GM04504 (cell line): ENCODE data around the gene RNU6-8.

ENCODE experiments used
- DNase-seq: peaks from one replicate; pipeline ENCODE4 v3.0.0-alpha.2; 2012; ENCODE audit warnings: low read depth

RNU6-8 gene

GRCh38 chr14:32203928-32204357, 874 bp upstream of the RNU6-8 start:
- no peak for DNase-seq

GRCh38 chr14:32202491-32202997, 525 bp downstream of the RNU6-8 start:
- no peak for DNase-seq

GRCh38 chr14:32201816-32202490, 1.1 kb downstream of the RNU6-8 start, which contains the start of gene RNU6-7:
TSS of gene RNU6-7 (plus strand) at chr14:32202045.
- DNase-seq, result no peak

GRCh38 chr14:32201193-32201815, 1.8 kb downstream of the RNU6-8 start:
- DNase-seq, result no peak

GRCh38 chr14:32200368-32201192, 2.5 kb downstream of the RNU6-8 start:
- no peak for DNase-seq

GRCh38 chr14:32197919-32198318, 5.2 kb downstream of the RNU6-8 start:
- no peak for DNase-seq

- DNase-seq, result no peak
These were observed 7.4 kb downstream of the RNU6-8 start for GRCh38 chr14:32195636-32196035.

GRCh38 chr14:32193532-32193931, 9.5 kb downstream of the RNU6-8 start:
- no peak for DNase-seq

GRCh38 chr14:32192712-32193373, 10.2 kb downstream of the RNU6-8 start:
- no peak for DNase-seq

GRCh38 chr14:32190673-32191072, 12.4 kb downstream of the RNU6-8 start:
- no peak for DNase-seq

GRCh38 chr14:32189811-32190210, 13.3 kb downstream of the RNU6-8 start:
- no peak for DNase-seq

- DNase-seq, result no peak
These were observed 16.8 kb downstream of the RNU6-8 start for GRCh38 chr14:32186248-32186647.

- DNase-seq, result no peak
These were observed 18.0 kb downstream of the RNU6-8 start for GRCh38 chr14:32185097-32185496.

GRCh38 chr14:32183151-32184058, 19.7 kb downstream of the RNU6-8 start:
- DNase-seq, result no peak

GRCh38 chr14:32171469-32171868, 31.6 kb downstream of the RNU6-8 start:
- no peak for DNase-seq

GRCh38 chr14:32169191-32169590, 33.9 kb downstream of the RNU6-8 start:
- no peak for DNase-seq

- DNase-seq, result no peak
These were observed 35.2 kb downstream of the RNU6-8 start for GRCh38 chr14:32167907-32168306.

- no peak for DNase-seq
These were observed 36.1 kb downstream of the RNU6-8 start for GRCh38 chr14:32166924-32167323.

- no peak for DNase-seq
These were observed 37.0 kb downstream of the RNU6-8 start for GRCh38 chr14:32166029-32166428.
